GM21717 (cell line): ENCODE data around the gene ZNF532.
"Not testable (repeated sequence)": the region's sequence is repeated elsewhere in the genome, so short reads cannot be mapped to it uniquely, and the experiment has no call there.

Source experiments
- ATAC-seq: cut with Tn5 transposase; IDR thresholded peaks from one replicate; pipeline ENCODE4 v1.9.1; 2021; ENCODE audit warnings: mild to moderate bottlenecking, moderate library complexity; ENCODE audit not compliant: unreplicated experiment

Gene ZNF532

DNA sequence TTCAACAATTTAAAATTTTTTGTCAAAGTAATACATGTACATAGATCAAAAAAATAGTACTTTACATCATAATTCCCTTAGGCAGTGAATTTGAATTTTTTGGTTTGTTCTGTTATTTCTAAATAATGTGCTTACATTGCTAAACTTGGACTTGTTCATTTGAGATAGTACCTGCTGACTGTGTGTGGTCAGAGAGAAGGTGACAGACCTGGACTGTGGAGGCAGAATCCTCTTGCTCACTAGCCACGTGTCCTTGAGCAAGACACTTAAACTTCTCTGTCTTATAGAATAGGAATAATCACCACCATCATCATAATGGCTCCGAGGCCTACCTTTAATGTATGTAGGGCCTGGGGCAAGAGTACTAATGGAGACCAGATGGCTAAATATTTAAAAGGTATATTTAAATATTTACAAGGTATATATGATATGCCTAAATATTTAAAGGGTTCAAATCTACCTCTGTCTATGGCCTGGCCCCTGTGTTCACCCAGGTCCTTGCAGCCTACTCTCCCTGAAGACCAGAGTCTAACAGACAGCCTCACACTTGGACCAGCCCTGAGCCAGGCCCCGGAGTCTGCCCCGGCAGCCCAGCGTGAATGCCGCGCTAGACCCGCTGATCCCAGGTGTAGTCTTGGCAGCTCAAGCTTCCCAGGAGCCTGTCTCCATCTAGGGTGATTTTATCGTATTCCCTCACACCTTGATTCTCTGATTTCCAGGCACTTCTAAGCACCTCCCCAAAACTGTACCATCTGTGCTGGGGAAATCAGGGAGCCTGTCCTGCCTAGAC lies 33.5 kb downstream of the ZNF532 start:
- no peak for ATAC-seq

GRCh38 chr18:58900015-58900649 lies 35.5 kb downstream of the ZNF532 start:
- ATAC-seq: no peak

GRCh38 chr18:58901143-58901542 lies 36.5 kb downstream of the ZNF532 start:
- ATAC-seq: no peak

DNA sequence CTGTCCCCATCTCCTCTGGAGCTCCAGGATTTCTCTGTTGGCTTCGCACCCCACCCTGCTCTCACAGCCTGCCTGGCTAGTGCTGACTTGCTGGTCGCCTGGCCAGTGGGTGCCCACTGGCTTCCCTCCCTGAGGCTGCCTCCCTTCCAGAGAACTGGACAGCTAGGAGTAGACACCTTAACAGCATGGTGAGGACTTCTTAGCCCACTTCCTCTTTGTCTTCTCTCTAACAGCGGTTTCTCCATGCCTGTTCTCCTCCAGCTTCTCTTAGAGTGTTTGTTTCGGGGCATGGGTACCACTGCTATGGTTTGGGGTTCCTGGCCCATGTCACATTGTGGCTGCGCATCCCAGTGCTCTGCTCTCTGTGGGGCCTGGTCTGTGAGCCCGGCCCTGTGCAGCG lies 37.1 kb downstream of the ZNF532 start:
- ATAC-seq: no peak

- no peak for ATAC-seq
These were observed 38.3 kb downstream of the ZNF532 start for GRCh38 chr18:58902961-58903360.

GRCh38 chr18:58903533-58903932 lies 38.9 kb downstream of the ZNF532 start:
- ATAC-seq: no peak

GRCh38 chr18:58905777-58906428 lies 41.2 kb downstream of the ZNF532 start:
- ATAC-seq: no peak

DNA sequence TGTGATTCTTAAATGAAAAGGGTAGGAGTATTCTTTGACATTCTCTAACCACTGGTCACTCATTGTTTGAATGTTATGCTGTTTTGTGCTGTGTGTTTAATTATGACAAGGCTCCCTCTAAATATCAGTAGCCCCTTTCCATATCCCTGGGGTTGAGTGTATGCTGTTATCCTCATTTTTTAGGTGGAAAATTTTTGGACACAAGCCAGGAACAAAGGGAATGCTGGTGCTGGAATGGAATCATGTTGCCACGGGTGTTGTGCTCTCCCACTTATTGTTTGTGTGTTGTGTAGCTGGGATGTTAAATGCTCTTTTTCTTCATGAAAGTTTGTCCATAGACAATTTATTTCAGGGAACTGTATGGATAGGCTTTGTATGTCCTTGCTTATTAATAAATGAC lies 43.3 kb downstream of the ZNF532 start:
- ATAC-seq: no peak

DNA sequence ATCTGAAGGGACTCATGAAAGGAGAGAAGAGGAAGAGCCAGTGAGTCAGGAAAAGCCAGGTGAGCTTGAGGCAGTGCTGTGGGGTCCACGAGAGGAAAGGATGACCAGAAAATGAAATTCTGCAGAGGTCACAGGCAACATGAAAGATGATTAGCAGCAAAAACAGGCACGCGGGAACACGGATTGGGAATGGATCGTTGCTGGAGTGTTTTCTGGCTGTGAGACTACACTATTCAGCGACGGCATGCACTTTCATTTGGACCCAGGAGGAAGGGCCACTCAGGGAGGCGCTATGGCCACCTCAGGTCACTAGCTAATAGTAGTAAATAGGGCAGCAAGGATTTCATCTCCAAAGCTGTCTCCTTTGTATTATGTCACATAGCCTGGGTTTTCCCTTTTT lies 44.8 kb downstream of the ZNF532 start:
- no peak for ATAC-seq

DNA sequence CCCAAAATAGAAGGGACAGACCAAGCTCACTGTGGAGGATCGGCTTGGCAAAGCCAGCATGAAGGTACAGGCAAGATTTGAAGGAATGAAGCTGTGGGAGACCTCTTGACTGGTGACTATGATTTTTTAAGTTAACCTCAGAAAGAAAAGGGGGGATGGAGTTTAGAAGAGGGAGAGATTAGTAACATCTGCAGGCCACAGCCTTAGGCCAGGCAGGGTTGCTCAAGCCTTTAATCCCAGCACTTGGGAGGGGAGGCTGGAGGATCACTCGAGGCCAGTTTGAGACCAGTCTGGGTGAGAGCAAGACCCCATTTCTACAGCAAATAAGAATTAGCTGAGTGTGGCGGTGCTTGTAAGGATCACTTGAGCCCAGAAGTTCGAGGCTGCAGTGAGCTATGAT lies 46.6 kb downstream of the ZNF532 start:
- no peak for ATAC-seq

DNA sequence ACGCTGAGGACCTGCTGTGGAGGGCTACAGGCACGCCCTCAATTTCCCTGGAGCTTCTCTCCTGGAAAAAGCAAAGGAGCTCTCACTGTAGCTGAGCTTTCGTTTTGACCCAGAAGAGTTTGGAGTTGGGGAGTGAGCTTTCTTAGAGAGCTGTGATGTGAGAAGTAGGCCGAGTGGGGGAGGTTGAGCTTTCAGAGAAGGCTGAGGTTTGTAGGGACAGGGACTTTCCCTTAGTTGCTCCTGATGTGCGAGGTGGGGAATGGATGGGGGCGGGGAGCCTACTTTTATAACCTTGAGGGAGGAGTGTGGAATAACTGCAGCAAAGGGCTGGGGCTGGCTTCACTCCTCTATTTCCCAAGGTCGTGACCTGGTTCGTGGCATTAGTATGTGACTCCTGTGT lies 47.1 kb downstream of the ZNF532 start:
- no peak for ATAC-seq

DNA sequence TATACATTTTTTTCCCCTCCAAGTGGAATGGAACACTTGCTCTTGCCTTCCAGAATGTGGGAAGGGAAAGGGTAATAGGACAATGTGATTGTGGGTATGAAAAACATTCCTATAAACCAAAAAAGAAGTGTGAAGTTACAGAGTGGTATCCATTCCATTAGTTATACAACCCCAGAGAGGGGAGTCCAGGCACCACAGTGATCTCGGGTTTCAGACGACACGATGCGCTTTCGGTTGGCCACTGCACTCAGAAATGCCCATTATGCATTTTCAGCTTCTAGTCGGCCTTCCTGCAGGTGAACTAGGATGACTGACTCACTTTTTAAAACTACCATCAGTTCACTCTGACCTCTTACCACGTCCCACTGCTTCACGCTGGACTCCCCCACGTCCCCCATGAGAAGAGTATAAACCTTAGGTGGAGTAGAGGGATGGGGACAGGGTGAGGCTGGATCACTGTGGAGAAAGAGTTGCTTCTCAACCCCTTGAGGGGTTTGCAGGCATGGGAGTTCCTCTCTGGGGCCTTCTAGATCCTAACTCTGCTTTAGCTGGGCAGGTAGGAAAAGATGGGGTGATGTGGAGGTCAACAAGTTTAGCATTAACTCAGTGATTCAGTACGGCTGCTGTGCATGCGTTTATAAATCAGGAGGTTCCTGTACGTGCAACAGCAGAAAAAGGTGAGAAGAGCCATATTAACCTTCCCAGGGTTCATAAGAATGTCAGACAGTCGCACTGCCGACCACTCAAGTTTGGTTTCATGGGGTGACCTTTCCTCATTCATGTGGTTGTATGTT lies 50.5 kb downstream of the ZNF532 start:
- no peak for ATAC-seq

DNA sequence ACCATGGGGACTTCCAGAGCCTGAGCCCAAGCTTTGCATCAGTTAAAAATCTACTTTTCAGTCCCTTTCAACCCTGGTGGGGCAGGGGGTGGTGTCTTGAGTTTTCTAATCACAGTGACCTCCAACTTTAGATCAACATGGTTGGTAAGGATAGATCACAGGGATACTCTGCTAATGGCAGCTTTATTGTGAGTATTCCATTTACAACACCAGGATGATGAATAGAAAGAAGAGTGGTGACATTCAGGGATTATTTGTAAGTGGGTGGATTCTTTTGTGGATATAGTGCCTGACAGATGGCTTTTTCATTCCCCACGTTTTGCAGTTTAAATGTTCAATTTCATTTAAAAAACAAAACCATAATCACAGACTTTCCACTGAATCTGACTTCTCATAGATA lies 51.3 kb downstream of the ZNF532 start:
- ATAC-seq: no peak

- not testable (repeated sequence) for ATAC-seq
These were observed 55.3 kb downstream of the ZNF532 start for GRCh38 chr18:58919934-58920333.

GRCh38 chr18:58922995-58923394 lies 58.3 kb downstream of the ZNF532 start:
- no peak for ATAC-seq

- no peak for ATAC-seq
These were observed 59.8 kb downstream of the ZNF532 start for GRCh38 chr18:58924473-58924872.

GRCh38 chr18:58927659-58928058 lies 63.0 kb downstream of the ZNF532 start:
- no peak for ATAC-seq

- ATAC-seq: no peak
These were observed 63.7 kb downstream of the ZNF532 start for GRCh38 chr18:58928386-58928785.

GRCh38 chr18:58929206-58929605 lies 64.5 kb downstream of the ZNF532 start:
- ATAC-seq: no peak

DNA sequence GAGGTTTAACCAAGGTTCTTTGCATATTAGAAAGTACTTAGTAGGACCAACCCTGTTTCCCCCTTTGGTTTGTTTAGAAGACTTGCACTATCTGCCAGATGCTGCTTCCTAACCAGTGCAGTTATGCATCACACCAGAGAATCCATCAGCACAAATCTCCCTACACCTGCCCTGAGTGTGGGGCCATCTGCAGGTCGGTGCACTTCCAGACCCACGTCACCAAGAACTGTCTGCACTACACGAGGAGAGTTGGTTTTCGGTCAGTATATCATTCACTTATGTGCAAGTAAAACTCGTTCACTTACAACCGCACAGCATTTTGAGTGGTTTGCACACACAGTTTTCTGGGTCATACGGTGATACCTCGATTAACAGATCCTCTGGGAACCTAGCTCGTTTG lies 69.7 kb downstream of the ZNF532 start:
- no peak for ATAC-seq

DNA sequence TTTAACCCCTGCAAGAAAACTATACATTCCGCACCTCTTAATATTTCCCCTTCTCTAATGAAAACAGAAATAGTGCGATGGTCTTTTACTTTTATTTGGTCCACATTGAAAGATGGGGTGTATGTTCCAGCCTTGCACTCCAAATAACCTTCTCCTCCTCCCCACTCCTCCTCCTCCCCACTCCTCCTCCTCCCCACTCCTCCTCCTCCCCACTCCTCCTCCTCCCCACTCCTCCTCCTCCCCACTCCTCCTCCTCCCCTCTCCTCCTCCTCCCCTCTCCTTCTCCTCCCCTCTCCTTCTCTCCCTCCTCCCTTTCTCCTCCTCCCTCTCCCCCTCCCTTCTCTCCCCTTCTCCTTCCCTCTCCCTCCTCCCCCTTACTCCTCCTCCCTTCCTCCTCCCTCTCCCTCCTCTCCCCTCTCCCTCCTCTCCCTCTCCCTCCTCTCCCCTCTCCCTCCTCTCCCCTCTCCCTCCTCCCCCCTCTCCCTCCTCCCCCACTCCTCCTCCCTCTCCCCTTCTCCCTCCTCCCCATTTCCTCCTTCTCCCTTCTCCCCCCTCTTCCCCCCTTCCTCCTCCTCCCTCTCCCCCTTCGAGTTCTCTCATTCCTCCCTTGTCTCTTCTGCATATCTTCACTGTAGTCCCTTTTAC lies 70.4 kb downstream of the ZNF532 start:
- no peak for ATAC-seq
